B cell (primary cell): ENCODE results near the gene TMEM63A. TPM values are rescaled to one million over a fixed set of nuclear protein-coding genes. Genes with fewer than 3 reads are reported as not detected.

Source experiments
- ATAC-seq: fragments of 200-7000 bp; cut with Tn5 transposase; one replicate; pipeline ENCODE4 v1.10.0; 2021; ENCODE audit warnings: low read depth, mild to moderate bottlenecking, moderate number of reproducible peaks, moderate library complexity
- CTCF ChIA-PET: fragments of 350-600 bp; sonication (Branson Sonifier 250); formaldehyde crosslinking; loops from one replicate; lab custom pipeline; 2021; ENCODE audit warnings: antibody characterized with exemption, inconsistent platforms; lab: Charles Lee
- POLR2A ChIA-PET: fragments of 350-600 bp; sonication (Branson Sonifier 250); formaldehyde crosslinking; loops from one replicate; lab custom pipeline; 2021; ENCODE audit warnings: antibody characterized with exemption; lab: Charles Lee
- DNase-seq: peaks from one replicate; pipeline ENCODE4 v3.0.0; 2013
- H2AFZ ChIP-seq: 2 replicates; pipeline ENCODE4 v1.6.1; 2012; ENCODE audit warnings: mild to moderate bottlenecking, low read depth, low read length; ENCODE audit not compliant: insufficient read depth, poor library complexity, severe bottlenecking
- H3K27ac ChIP-seq, 2 donors: 1 replicate in 1 of 2; 2 replicates in 1 of 2; pipeline ENCODE4 v1.5.1; 2012 to 2013; ENCODE audit warnings: low read length in 2 of 2, mild to moderate bottlenecking in 2 of 2, moderate library complexity in 1 of 2
- H3K27me3 ChIP-seq, 4 experiments: fragments of 200-600 bp in 1 of 4; sonication (generic) in 1 of 4; replicated peaks in 1 of 4; 1 replicate in 2 of 4; 2 replicates in 2 of 4; pipeline versions ENCODE4 v1.6.1 to v1.7.0; 2013 to 2016; ENCODE audit warnings: low read length in 3 of 4, mild to moderate bottlenecking in 2 of 4, mixed read lengths in 1 of 4, moderate library complexity in 1 of 4; ENCODE audit not compliant: insufficient read depth in 4 of 4, control insufficient read depth in 3 of 4; ENCODE audit errors: control extremely low read depth in 1 of 4
- H3K36me3 ChIP-seq, 2 experiments: replicated peaks in 1 of 2; 1 replicate in 1 of 2; 2 replicates in 1 of 2; pipeline versions ENCODE4 v1.6.1 to v1.7.1; 2013; ENCODE audit warnings: low read length in 1 of 2; ENCODE audit not compliant: insufficient read depth in 2 of 2, control insufficient read depth in 1 of 2; ENCODE audit errors: control extremely low read depth in 1 of 2, extremely low read depth in 1 of 2
- H3K4me1 ChIP-seq, 2 donors: fragments of 200-600 bp in 1 of 2; sonication (generic) in 1 of 2; 1 replicate in 1 of 2; 2 replicates in 1 of 2; pipeline versions ENCODE4 v1.5.1 to v1.6.1; 2013 to 2017; ENCODE audit warnings: low read length in 2 of 2; ENCODE audit not compliant: control insufficient read depth in 2 of 2, insufficient read depth in 2 of 2
- H3K4me2 ChIP-seq: replicated peaks from 2 replicates; pipeline ENCODE3; 2012; ENCODE audit warnings: mild to moderate bottlenecking, low read depth, low read length; ENCODE audit not compliant: poor library complexity, severe bottlenecking
- H3K4me3 ChIP-seq, 5 experiments: fragments of 200-600 bp in 1 of 5; sonication (generic) in 1 of 5; 1 replicate in 3 of 5; 2 replicates in 2 of 5; pipeline versions ENCODE4 v1.5.1 to v1.7.0; 2011 to 2016; ENCODE audit warnings: low read length in 4 of 5, mild to moderate bottlenecking in 4 of 5, low read depth in 2 of 5, control low read depth in 1 of 5, moderate library complexity in 1 of 5; ENCODE audit not compliant: insufficient read depth in 1 of 5; ENCODE audit errors: control extremely low read depth in 1 of 5, extremely low read depth in 1 of 5
- H3K79me2 ChIP-seq: fragments of 200-600 bp; sonication (generic); one replicate; pipeline ENCODE4 v1.6.0; 2016; ENCODE audit warnings: low read length; ENCODE audit not compliant: control insufficient read depth, insufficient read depth
- H3K9ac ChIP-seq: fragments of 200-600 bp; sonication (generic); 2 replicates; pipeline ENCODE4 v1.6.1; 2017; ENCODE audit warnings: mild to moderate bottlenecking, low read length, moderate library complexity
- H3K9me3 ChIP-seq, 3 donors: one replicate each; pipeline versions ENCODE4 v1.6.1 to v1.7.1; 2013; ENCODE audit warnings: low read length in 2 of 3; ENCODE audit not compliant: control insufficient read depth in 2 of 3, insufficient read depth in 1 of 3; ENCODE audit errors: control extremely low read depth in 1 of 3
- H4K20me1 ChIP-seq: 2 replicates; pipeline ENCODE4 v1.6.0; 2012; ENCODE audit warnings: mild to moderate bottlenecking, low read length; ENCODE audit not compliant: insufficient read depth, control insufficient read depth, poor library complexity, severe bottlenecking
- H3K27ac Mint-ChIP-seq: one replicate; pipeline ENCODE4 v1.8.0; 2021; ENCODE audit warnings: mixed read lengths
- H3K27me3 Mint-ChIP-seq: one replicate; pipeline ENCODE4 v1.8.0; 2021; ENCODE audit warnings: mixed read lengths
- H3K4me1 Mint-ChIP-seq: one replicate; pipeline ENCODE4 v1.8.0; 2021; ENCODE audit warnings: mixed read lengths
- H3K4me3 Mint-ChIP-seq: one replicate; pipeline ENCODE4 v1.8.0; 2021; ENCODE audit warnings: mixed read lengths
- H3K9me3 Mint-ChIP-seq: one replicate; pipeline ENCODE4 v1.8.0; 2022; ENCODE audit warnings: mixed read lengths; ENCODE audit not compliant: insufficient read depth
- CTCF ChIP-seq: fragments of 200-600 bp; IDR thresholded peaks from one replicate; pipeline ENCODE4 v1.8.0; 2022; ENCODE audit warnings: antibody characterized with exemption, mild to moderate bottlenecking
- EZH2 ChIP-seq: IDR thresholded peaks from 2 replicates; pipeline ENCODE4 v1.6.1; 2012; ENCODE audit warnings: borderline replicate concordance, low read depth, mild to moderate bottlenecking, moderate library complexity, low read length; ENCODE audit not compliant: insufficient read depth, poor library complexity, severe bottlenecking
- WGBS: methylation state at CpG from one replicate; pipeline ENCODE4 v1.1.5; 2013; ENCODE audit warnings: missing lambda C conversion rate; ENCODE audit not compliant: insufficient coverage; 5-methylcytosine and 5-hydroxymethylcytosine counted together
- intact Hi-C: fragments of 100-400 bp; cut with micrococcal nuclease; formaldehyde crosslinking; loops from one replicate; pipeline ENCODE4 v1.10.0; 2022
- polyA plus RNA-seq: library from polyadenylated mRNA; depleted of rRNA; stranded (reverse); fragments of >200 nt; gene quantifications from 2 replicates; pipeline ENCODE4 v1.2.3, GENCODE V29; 2012
- total RNA-seq, 2 donors: library from RNA; stranded (reverse); fragments of 120-200 nt in 1 of 2; gene quantifications; 1 replicate in 1 of 2; 2 replicates in 1 of 2; pipeline versions ENCODE4 v1.2.3 to v1.2.4, GENCODE V29; 2013 to 2022

Gene TMEM63A
- total and polyA plus RNA-seq, 2 donors (not counting 1 experiment from before 2014, with no cell fraction given) = 209 to 238 TPM

GRCh38 chr1:225814381-225814780, 67.8 kb downstream of the TMEM63A start:
- H3K36me3 ChIP-seq = no peaks in the 10 kb centered on the region
- Mint-ChIP-seq H3K9me3 (no peaks in the 10 kb centered on the region), H3K4me3 (no peak overlapping the region), H3K27me3 (peaks cover 7% of the 10 kb centered on the region), H3K4me1 (peaks cover 11% of the 10 kb centered on the region), H3K27ac (no peak overlapping the region)
- DNase-seq = no peak
- TF ChIP-seq EZH2 (no peak), CTCF (no peak)
- H3K27me3 ChIP-seq = peaks cover 0 to 6% (median 0%) of the 10 kb centered on the region in 4 experiments
- ChIA-PET CTCF (interaction anchor here (1.4 kb wide), 1 partner anchor 147 kb away, joined by 3 read pairs; no protein-coding TSS in a partner anchor), POLR2A (no interaction called here)
- H3K4me3 ChIP-seq = no peak overlapping the region
- no peak overlapping the region for H3K27ac ChIP-seq
- no peaks in the 10 kb centered on the region for H3K79me2 ChIP-seq
- WGBS = 97% methylated on average over 5 of the region's 7 CpGs
- no peaks in the 10 kb centered on the region for H3K9me3 ChIP-seq
- H2AFZ ChIP-seq = no peak overlapping the region
- H3K4me2 ChIP-seq = no peak overlapping the region
- H3K9ac ChIP-seq = no peak overlapping the region
- peaks cover 5 to 14% of the 10 kb centered on the region in 2 donors for H3K4me1 ChIP-seq
- H4K20me1 ChIP-seq = no peaks in the 10 kb centered on the region
- ATAC-seq = no peak
- intact Hi-C loops = loop anchor here (5.0 kb wide), 1 partner anchor 37 kb away; the partner anchor contains the start of gene SRP9

GRCh38 chr1:225813214-225813964, 68.8 kb downstream of the TMEM63A start:
- Histone ChIP-seq H4K20me1 (no peaks in the 10 kb centered on the region), H2AFZ (no peak overlapping the region), H3K4me3 (no peak overlapping the region), H3K36me3 (no peaks in the 10 kb centered on the region), H3K27ac (no peak overlapping the region), H3K27me3 (peaks cover 0 to 6% (median 3%) of the 10 kb centered on the region in 4 experiments), H3K9me3 (no peaks in the 10 kb centered on the region), H3K79me2 (no peaks in the 10 kb centered on the region), H3K4me2 (no peak overlapping the region), H3K9ac (no peak overlapping the region), H3K4me1 (peaks cover 5 to 14% of the 10 kb centered on the region in 2 donors)
- no peak for DNase-seq
- CTCF ChIA-PET = interaction anchor here (1.0 to 1.4 kb wide), 2 partner anchors 148 to 334 kb away, joined by 3 read pairs; no protein-coding TSS in a partner anchor
- no peak for TF ChIP-seq CTCF
- TF ChIP-seq EZH2 = no peak
- no peak overlapping the region for H3K4me3 Mint-ChIP-seq
- POLR2A ChIA-PET = no interaction called here
- no peaks in the 10 kb centered on the region for H3K9me3 Mint-ChIP-seq
- H3K27me3 Mint-ChIP-seq = peaks cover 11% of the 10 kb centered on the region
- ATAC-seq = no peak
- peaks cover 11% of the 10 kb centered on the region for H3K4me1 Mint-ChIP-seq
- H3K27ac Mint-ChIP-seq = no peak overlapping the region
- 95% methylated on average over 3 of the region's 10 CpGs for WGBS
- intact Hi-C loops = loop anchor here (5.0 kb wide), 1 partner anchor 36 kb away; the partner anchor contains the start of gene SRP9
